H9 (cell line): ENCODE results near the gene STARD8. TPM values are rescaled to one million over a fixed set of nuclear protein-coding genes. Genes with fewer than 3 reads are reported as not detected.

Source experiments
- DNase-seq: peaks from one replicate; pipeline ENCODE4 v3.0.0-alpha.2; 2017
- H2AFZ ChIP-seq: one replicate; pipeline ENCODE4 v1.6.1; 2013; ENCODE audit warnings: mild to moderate bottlenecking, low read length, control low read depth, moderate library complexity
- H2AK5ac ChIP-seq: 2 replicates; pipeline ENCODE4 v1.6.1; 2013; ENCODE audit warnings: low read length, control low read depth, mixed read lengths; ENCODE audit not compliant: insufficient read length
- H2BK120ac ChIP-seq: one replicate; pipeline ENCODE4 v1.6.1; 2013; ENCODE audit warnings: low read depth, mild to moderate bottlenecking, low read length, control low read depth, inconsistent platforms; ENCODE audit not compliant: poor library complexity, severe bottlenecking
- H2BK12ac ChIP-seq: 2 replicates; pipeline ENCODE4 v1.6.1; 2013; ENCODE audit warnings: low read length, control low read depth, mixed read lengths, low read depth; ENCODE audit not compliant: insufficient read length
- H2BK15ac ChIP-seq: 2 replicates; pipeline ENCODE4 v1.6.1; 2013; ENCODE audit warnings: low read depth, low read length, control low read depth
- H2BK20ac ChIP-seq: one replicate; pipeline ENCODE4 v1.6.1; 2013; ENCODE audit warnings: low read depth, mild to moderate bottlenecking, low read length, control low read depth, inconsistent platforms; ENCODE audit not compliant: poor library complexity, severe bottlenecking
- H2BK5ac ChIP-seq: 2 replicates; pipeline ENCODE4 v1.6.1; 2013; ENCODE audit warnings: low read length, control low read depth, mixed read lengths; ENCODE audit not compliant: insufficient read length
- H3K14ac ChIP-seq: 2 replicates; pipeline ENCODE4 v1.6.1; 2013; ENCODE audit warnings: low read length, control low read depth; ENCODE audit not compliant: insufficient read depth
- H3K18ac ChIP-seq: 2 replicates; pipeline ENCODE4 v1.6.1; 2013; ENCODE audit warnings: low read depth, mild to moderate bottlenecking, mixed read lengths, low read length, control low read depth; ENCODE audit not compliant: insufficient read length
- H3K23ac ChIP-seq: 2 replicates; pipeline ENCODE4 v1.6.1; 2013; ENCODE audit warnings: low read length, control low read depth, mixed read lengths, low read depth; ENCODE audit not compliant: insufficient read length
- H3K23me2 ChIP-seq: 2 replicates; pipeline ENCODE4 v1.6.1; 2013; ENCODE audit warnings: low read depth, mild to moderate bottlenecking, mixed read lengths, low read length, control low read depth; ENCODE audit not compliant: insufficient read length, poor library complexity, severe bottlenecking
- H3K27ac ChIP-seq: 2 replicates; pipeline ENCODE4 v1.5.1; 2013; ENCODE audit warnings: low read length, control low read depth, mixed read lengths, low read depth; ENCODE audit not compliant: insufficient read length
- H3K27me3 ChIP-seq: 2 replicates; pipeline ENCODE4 v1.6.1; 2013; ENCODE audit warnings: low read length, control low read depth, inconsistent platforms; ENCODE audit not compliant: insufficient read depth
- H3K4ac ChIP-seq: 2 replicates; pipeline ENCODE4 v1.6.1; 2013; ENCODE audit warnings: low read depth, mild to moderate bottlenecking, control low read depth, inconsistent platforms, low read length, moderate library complexity
- H3K4me1 ChIP-seq: 2 replicates; pipeline ENCODE4 v1.6.1; 2013; ENCODE audit warnings: low read length, control low read depth, inconsistent platforms; ENCODE audit not compliant: insufficient read depth
- H3K4me2 ChIP-seq: 2 replicates; pipeline ENCODE4 v1.6.1; 2013; ENCODE audit warnings: low read length, control low read depth, mixed read lengths; ENCODE audit not compliant: insufficient read length, insufficient read depth
- H3K56ac ChIP-seq: 2 replicates; pipeline ENCODE4 v1.6.1; 2013; ENCODE audit warnings: low read depth, mild to moderate bottlenecking, mixed read lengths, low read length, control low read depth; ENCODE audit not compliant: insufficient read length
- H3K79me1 ChIP-seq: 2 replicates; pipeline ENCODE4 v1.6.1; 2013; ENCODE audit warnings: low read depth, mild to moderate bottlenecking, moderate library complexity, low read length, control low read depth, inconsistent platforms; ENCODE audit not compliant: insufficient read depth, poor library complexity, severe bottlenecking
- H3K79me2 ChIP-seq: 2 replicates; pipeline ENCODE4 v1.6.1; 2013; ENCODE audit warnings: low read length, control low read depth, inconsistent platforms; ENCODE audit not compliant: insufficient read depth
- H3K9ac ChIP-seq: 2 replicates; pipeline ENCODE4 v1.6.1; 2013; ENCODE audit warnings: low read length, control low read depth, mixed read lengths; ENCODE audit not compliant: insufficient read length; ENCODE audit errors: extremely low read depth
- H3K9me3 ChIP-seq: one replicate; pipeline ENCODE4 v1.6.1; 2013; ENCODE audit warnings: low read depth, low read length, inconsistent platforms; ENCODE audit not compliant: control insufficient read depth
- H3T11ph ChIP-seq: one replicate; pipeline ENCODE4 v1.6.1; 2013; ENCODE audit warnings: mild to moderate bottlenecking, low read length, control low read depth, inconsistent platforms
- H4K20me1 ChIP-seq: one replicate; pipeline ENCODE4 v1.6.1; 2013; ENCODE audit not compliant: control insufficient read depth, insufficient read length, insufficient read depth
- H4K5ac ChIP-seq: 2 replicates; pipeline ENCODE4 v1.6.1; 2013; ENCODE audit warnings: low read depth, mild to moderate bottlenecking, mixed read lengths, low read length, control low read depth; ENCODE audit not compliant: insufficient read length
- H4K8ac ChIP-seq: replicated peaks from 2 replicates; pipeline ENCODE4 v1.6.1; 2013; ENCODE audit warnings: low read length, control low read depth, mixed read lengths, low read depth; ENCODE audit not compliant: insufficient read length
- H4K91ac ChIP-seq: 2 replicates; pipeline ENCODE4 v1.6.1; 2013; ENCODE audit warnings: low read depth, mild to moderate bottlenecking, moderate library complexity, mixed read lengths, low read length, control low read depth; ENCODE audit not compliant: insufficient read length
- H3K27ac Mint-ChIP-seq, 3 experiments: 2 replicates in 2 of 3; 3 replicates in 1 of 3; pipeline ENCODE4 v1.8.0; 2020 to 2021; ENCODE audit warnings: mixed read lengths in 3 of 3, mild to moderate bottlenecking in 1 of 3, moderate library complexity in 1 of 3
- H3K27me3 Mint-ChIP-seq: 2 replicates; pipeline ENCODE4 v1.8.0; 2021; ENCODE audit warnings: low read depth, mild to moderate bottlenecking, moderate library complexity, mixed read lengths
- H3K36me3 Mint-ChIP-seq, 3 experiments: 2 replicates in 2 of 3; 3 replicates in 1 of 3; pipeline ENCODE4 v1.8.0; 2020 to 2021; ENCODE audit warnings: low read depth in 3 of 3, mixed read lengths in 3 of 3; ENCODE audit not compliant: insufficient read depth in 1 of 3
- H3K4me1 Mint-ChIP-seq, 2 experiments: 2 replicates each; pipeline ENCODE4 v1.8.0; 2020; ENCODE audit warnings: mixed read lengths in 2 of 2
- H3K4me3 Mint-ChIP-seq, 2 experiments: 2 replicates in 1 of 2; 3 replicates in 1 of 2; pipeline ENCODE4 v1.8.0; 2020 to 2021; ENCODE audit warnings: mild to moderate bottlenecking in 2 of 2, mixed read lengths in 2 of 2, moderate library complexity in 1 of 2
- H3K9me3 Mint-ChIP-seq, 2 experiments: 2 replicates in 1 of 2; 3 replicates in 1 of 2; pipeline ENCODE4 v1.8.0; 2020; ENCODE audit warnings: mild to moderate bottlenecking in 2 of 2, mixed read lengths in 2 of 2, moderate library complexity in 1 of 2
- WGBS: extraction: QIAGEN DNeasy Blood & Tissue Kit; methylation state at CpG from one replicate; pipeline ENCODE4 v1.1.7; 2013; ENCODE audit warnings: missing lambda C conversion rate, low lambda C conversion rate, mixed read lengths; ENCODE audit not compliant: insufficient read length; ENCODE audit errors: extremely low coverage; 5-methylcytosine and 5-hydroxymethylcytosine counted together
- total RNA-seq: library from RNA; stranded (reverse); gene quantifications from 2 replicates; pipeline ENCODE4 v1.2.1, GENCODE V29; 2021
- TF ChIP-seq, protein P1 (sequence below): fragments of 200-600 bp; sonication (generic); conservative IDR thresholded peaks from 3 replicates; pipeline ENCODE4 v1.8.0; 2021; ENCODE audit warnings: antibody characterized with exemption, mild to moderate bottlenecking

STARD8 gene
- total RNA-seq, 1 experiment from 2014 or later, result 0.52 TPM

DNA sequence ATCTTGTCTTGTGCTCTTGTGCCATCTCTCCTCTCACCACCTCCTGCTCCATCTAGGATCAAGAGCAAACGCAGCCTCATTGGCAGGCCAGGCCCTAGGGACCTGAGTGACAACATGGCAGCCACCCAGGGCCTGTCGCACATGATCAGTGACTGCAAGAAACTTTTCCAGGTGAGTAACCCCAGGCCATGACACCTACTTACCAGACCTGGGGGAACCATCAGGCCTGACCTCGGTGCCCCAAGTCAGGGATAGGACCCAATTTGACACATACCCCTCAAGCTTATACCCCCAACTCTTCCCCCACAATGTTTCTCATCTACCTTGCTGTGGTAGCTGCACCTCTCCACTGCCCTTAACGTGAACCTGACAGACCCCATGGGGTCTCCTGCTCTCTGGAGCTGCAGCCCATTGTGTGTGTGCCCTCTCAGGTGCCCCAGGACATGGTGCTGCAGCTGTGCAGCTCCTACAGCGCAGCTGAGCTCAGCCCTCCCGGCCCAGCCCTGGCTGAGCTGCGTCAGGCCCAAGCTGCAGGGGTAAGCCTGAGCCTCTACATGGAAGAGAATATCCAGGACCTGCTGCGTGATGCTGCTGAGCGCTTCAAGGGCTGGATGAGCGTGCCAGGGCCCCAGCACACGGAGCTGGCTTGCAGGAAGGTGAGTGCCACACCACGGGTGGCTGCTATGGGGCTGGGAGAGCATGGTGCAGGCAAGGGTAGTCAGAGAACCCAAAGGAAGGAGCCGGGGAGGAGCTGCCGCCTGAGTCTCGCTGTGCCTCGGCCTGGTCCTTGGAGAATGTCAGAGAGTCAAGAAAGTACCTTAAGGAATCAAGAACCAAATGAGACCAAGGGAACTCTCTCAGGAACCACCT lies 74.8 kb downstream of the STARD8 start:
- Histone ChIP-seq H3K56ac (no peak overlapping the region), H3K4me1 (no peaks in the 10 kb centered on the region), H3K14ac (no peak overlapping the region), H3T11ph (no peak overlapping the region), H2AK5ac (no peak overlapping the region), H3K23ac (no peak overlapping the region), H2BK120ac (no peak overlapping the region), H2BK5ac (no peak overlapping the region), H3K79me2 (no peaks in the 10 kb centered on the region), H4K91ac (no peak overlapping the region), H4K8ac (no peak overlapping the region), H3K23me2 (no peaks in the 10 kb centered on the region), H2AFZ (no peak overlapping the region), H3K9ac (no peak overlapping the region), H2BK20ac (no peak overlapping the region), H3K27me3 (no peaks in the 10 kb centered on the region), H4K20me1 (no peaks in the 10 kb centered on the region), H3K18ac (no peak overlapping the region), H3K4me2 (no peak overlapping the region), H3K27ac (no peak overlapping the region), H2BK15ac (no peak overlapping the region), H2BK12ac (no peak overlapping the region), H3K9me3 (peaks cover 43% of the 10 kb centered on the region), H3K4ac (no peak overlapping the region), H4K5ac (no peak overlapping the region), H3K79me1 (no peaks in the 10 kb centered on the region)
- no peak overlapping the region for H3K27ac Mint-ChIP-seq
- no CpG with 5 or more reads among the region's 16 CpGs for WGBS
- no peak overlapping the region for H3K4me3 Mint-ChIP-seq
- peaks cover 9 to 15% (median 9%) of the 10 kb centered on the region in 3 experiments; a peak in 5 of 7 replicates for H3K36me3 Mint-ChIP-seq
- TF ChIP-seq, protein P1, sequence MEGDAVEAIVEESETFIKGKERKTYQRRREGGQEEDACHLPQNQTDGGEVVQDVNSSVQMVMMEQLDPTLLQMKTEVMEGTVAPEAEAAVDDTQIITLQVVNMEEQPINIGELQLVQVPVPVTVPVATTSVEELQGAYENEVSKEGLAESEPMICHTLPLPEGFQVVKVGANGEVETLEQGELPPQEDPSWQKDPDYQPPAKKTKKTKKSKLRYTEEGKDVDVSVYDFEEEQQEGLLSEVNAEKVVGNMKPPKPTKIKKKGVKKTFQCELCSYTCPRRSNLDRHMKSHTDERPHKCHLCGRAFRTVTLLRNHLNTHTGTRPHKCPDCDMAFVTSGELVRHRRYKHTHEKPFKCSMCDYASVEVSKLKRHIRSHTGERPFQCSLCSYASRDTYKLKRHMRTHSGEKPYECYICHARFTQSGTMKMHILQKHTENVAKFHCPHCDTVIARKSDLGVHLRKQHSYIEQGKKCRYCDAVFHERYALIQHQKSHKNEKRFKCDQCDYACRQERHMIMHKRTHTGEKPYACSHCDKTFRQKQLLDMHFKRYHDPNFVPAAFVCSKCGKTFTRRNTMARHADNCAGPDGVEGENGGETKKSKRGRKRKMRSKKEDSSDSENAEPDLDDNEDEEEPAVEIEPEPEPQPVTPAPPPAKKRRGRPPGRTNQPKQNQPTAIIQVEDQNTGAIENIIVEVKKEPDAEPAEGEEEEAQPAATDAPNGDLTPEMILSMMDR, result no peak
- H3K9me3 Mint-ChIP-seq, result peaks cover 57 to 67% of the 10 kb centered on the region in 2 experiments
- peaks cover 5 to 6% of the 10 kb centered on the region in 2 experiments; a peak in 1 of 4 replicates for H3K4me1 Mint-ChIP-seq
- no peak for DNase-seq
- H3K27me3 Mint-ChIP-seq, result peaks cover 3% of the 10 kb centered on the region; the same call in 1 of the 2 replicates
